Measurements from ENCODE around the gene ZBTB16.

ZBTB16 gene

GRCh38 chr11:114250993-114251814 lies 191.7 kb downstream of the ZBTB16 start:
- DNase-seq = no peak

- DNase-seq = no peak
These were observed 192.4 kb downstream of the ZBTB16 start for GRCh38 chr11:114251815-114252337.

- no peak for DNase-seq
These were observed 193.3 kb downstream of the ZBTB16 start for GRCh38 chr11:114252767-114253166.

- DNase-seq = no peak
These were observed 194.3 kb downstream of the ZBTB16 start for GRCh38 chr11:114253771-114254170.

- no peak for DNase-seq
These were observed 195.1 kb downstream of the ZBTB16 start for GRCh38 chr11:114254571-114255146.

GRCh38 chr11:114255289-114255688 lies 195.8 kb downstream of the ZBTB16 start:
- DNase-seq = no peak

- DNase-seq = no peak
These were observed 196.9 kb downstream of the ZBTB16 start for GRCh38 chr11:114256176-114256966.

GRCh38 chr11:114256967-114257286 lies 197.4 kb downstream of the ZBTB16 start:
- DNase-seq = no peak

GRCh38 chr11:114257621-114258558 lies 198.4 kb downstream of the ZBTB16 start:
- no peak for DNase-seq

GRCh38 chr11:114258696-114259095 lies 199.2 kb downstream of the ZBTB16 start:
- no peak for DNase-seq

GRCh38 chr11:114259124-114259526 lies 199.6 kb downstream of the ZBTB16 start:
- no peak for DNase-seq

- DNase-seq = no peak
These were observed 200.1 kb downstream of the ZBTB16 start for GRCh38 chr11:114259551-114259983.

GRCh38 chr11:114260077-114260476 lies 200.6 kb downstream of the ZBTB16 start:
- DNase-seq = no peak

- DNase-seq = no peak
These were observed 201.0 kb downstream of the ZBTB16 start for GRCh38 chr11:114260483-114260882.

GRCh38 chr11:114261791-114262190 lies 202.3 kb downstream of the ZBTB16 start:
- no peak for DNase-seq

- DNase-seq = peak; percentile 55
These were observed 203.4 kb downstream of the ZBTB16 start for GRCh38 chr11:114262681-114263512.

- DNase-seq = no peak
These were observed 204.1 kb downstream of the ZBTB16 start for GRCh38 chr11:114263513-114264170.

GRCh38 chr11:114264381-114264780 lies 204.9 kb downstream of the ZBTB16 start:
- DNase-seq = no peak

- DNase-seq = no peak
These were observed 205.8 kb downstream of the ZBTB16 start for GRCh38 chr11:114265122-114265878.

- no peak for DNase-seq
These were observed 210.0 kb downstream of the ZBTB16 start for GRCh38 chr11:114269498-114269897.
